SK-N-SH treated with all-trans-retinoic acid at 6 μM for 48 hours (cell line): ENCODE results near the gene KLHL35.

Experiments used
- BACH2 ChIP-seq: fragments of 250-450 bp; sonication (Bioruptor Pico); IDR thresholded peaks from 2 replicates; pipeline ENCODE4 v1.9.0; 2021; ENCODE audit warnings: mild to moderate bottlenecking, borderline replicate concordance
- RARB ChIP-seq: fragments of 250-450 bp; sonication (Bioruptor Pico); IDR thresholded peaks from 2 replicates; pipeline ENCODE4 v1.8.0; 2021; ENCODE audit warnings: mild to moderate bottlenecking, moderate library complexity
- ZFP30 ChIP-seq: fragments of 450-650 bp; formaldehyde crosslinking; IDR thresholded peaks from 2 replicates; pipeline ENCODE4 v1.5.0; 2022; ENCODE audit warnings: mild to moderate bottlenecking, moderate library complexity
- ZNF565 ChIP-seq: fragments of 450-650 bp; formaldehyde crosslinking; conservative IDR thresholded peaks from 2 replicates; pipeline ENCODE4 v1.5.0; 2020; ENCODE audit warnings: low read depth, mild to moderate bottlenecking, moderate library complexity
- TF ChIP-seq, protein P1 (sequence below): fragments of 250-450 bp; sonication (Bioruptor Pico); IDR thresholded peaks from 2 replicates; pipeline ENCODE4 v1.8.0; 2020; ENCODE audit warnings: mild to moderate bottlenecking, moderate library complexity, borderline replicate concordance

DNA sequence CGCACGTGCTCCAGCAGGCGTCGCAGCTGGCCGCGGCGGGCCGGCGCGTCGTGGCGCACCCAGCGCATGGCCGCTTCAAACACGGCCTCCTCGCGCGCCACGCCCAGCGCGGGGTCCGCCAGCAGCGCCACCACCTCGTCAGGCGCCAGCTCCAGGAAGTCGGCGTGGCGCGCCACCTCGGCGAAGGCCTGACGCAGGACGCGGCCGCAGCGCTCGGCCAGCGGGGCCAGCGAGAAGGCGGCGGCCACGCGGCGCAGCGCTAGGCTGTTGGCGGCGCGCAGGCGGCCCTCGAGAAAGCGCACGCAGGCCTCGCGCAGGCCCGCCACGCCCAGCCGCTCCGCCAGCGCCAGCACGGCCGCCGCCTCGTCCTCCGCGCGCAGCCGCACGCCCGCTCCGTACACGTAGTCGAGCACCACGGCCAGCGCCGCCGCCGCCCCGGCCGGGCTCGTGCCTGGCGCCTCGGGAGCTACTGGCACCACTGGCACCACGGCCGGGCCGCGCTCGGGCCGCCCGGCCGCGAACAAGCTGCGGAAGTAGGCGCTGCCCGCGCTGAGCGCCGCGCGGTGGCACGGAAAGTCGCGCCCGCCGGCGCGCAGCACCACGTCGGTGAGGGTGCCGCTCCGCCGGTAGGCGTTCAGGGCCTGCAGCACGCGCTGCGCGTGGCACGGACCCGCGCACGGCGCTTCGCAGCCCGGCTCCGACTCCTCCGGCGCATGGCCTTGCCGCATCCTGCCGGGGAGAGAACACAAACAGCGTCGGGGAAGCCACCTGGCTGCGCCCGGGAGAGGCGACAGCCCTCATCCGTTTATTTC lies 2.9 kb downstream of the KLHL35 start:
- TF ChIP-seq BACH2 (CRISPR knock-in tag) (no peak), ZNF565 (CRISPR knock-in tag) (no peak), ZFP30 (CRISPR knock-in tag) (no peak), RARB (CRISPR knock-in tag) (no peak)
- TF ChIP-seq, protein P1, sequence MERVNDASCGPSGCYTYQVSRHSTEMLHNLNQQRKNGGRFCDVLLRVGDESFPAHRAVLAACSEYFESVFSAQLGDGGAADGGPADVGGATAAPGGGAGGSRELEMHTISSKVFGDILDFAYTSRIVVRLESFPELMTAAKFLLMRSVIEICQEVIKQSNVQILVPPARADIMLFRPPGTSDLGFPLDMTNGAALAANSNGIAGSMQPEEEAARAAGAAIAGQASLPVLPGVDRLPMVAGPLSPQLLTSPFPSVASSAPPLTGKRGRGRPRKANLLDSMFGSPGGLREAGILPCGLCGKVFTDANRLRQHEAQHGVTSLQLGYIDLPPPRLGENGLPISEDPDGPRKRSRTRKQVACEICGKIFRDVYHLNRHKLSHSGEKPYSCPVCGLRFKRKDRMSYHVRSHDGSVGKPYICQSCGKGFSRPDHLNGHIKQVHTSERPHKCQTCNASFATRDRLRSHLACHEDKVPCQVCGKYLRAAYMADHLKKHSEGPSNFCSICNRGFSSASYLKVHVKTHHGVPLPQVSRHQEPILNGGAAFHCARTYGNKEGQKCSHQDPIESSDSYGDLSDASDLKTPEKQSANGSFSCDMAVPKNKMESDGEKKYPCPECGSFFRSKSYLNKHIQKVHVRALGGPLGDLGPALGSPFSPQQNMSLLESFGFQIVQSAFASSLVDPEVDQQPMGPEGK = no peak
